Stomach smooth muscle (tissue), 2 donors: ENCODE measurements around the gene GPR78.
"Not testable (repeated sequence)": the region's sequence is repeated elsewhere in the genome, so short reads cannot be mapped to it uniquely, and the experiment has no call there.

ENCODE experiments used
- H3K27ac ChIP-seq: one replicate; pipeline ENCODE4 v1.7.0; 2013; ENCODE audit warnings: mild to moderate bottlenecking, low read length, inconsistent platforms
- H3K27me3 ChIP-seq, 2 donors: one replicate each; pipeline ENCODE4 v1.7.0; 2013; ENCODE audit warnings: low read length in 2 of 2; ENCODE audit not compliant: insufficient read depth in 2 of 2, control insufficient read depth in 1 of 2
- H3K36me3 ChIP-seq, 2 donors: one replicate each; pipeline ENCODE4 v1.7.0; 2013; ENCODE audit warnings: low read length in 2 of 2; ENCODE audit not compliant: control insufficient read depth in 2 of 2, insufficient read depth in 2 of 2
- H3K4me1 ChIP-seq: one replicate; pipeline ENCODE4 v1.7.0; 2013; ENCODE audit warnings: low read length; ENCODE audit not compliant: control insufficient read depth, insufficient read depth
- H3K4me3 ChIP-seq, 2 donors: one replicate each; pipeline ENCODE4 v1.7.0; 2013; ENCODE audit warnings: low read length in 2 of 2
- H3K9ac ChIP-seq, 2 donors: one replicate each; pipeline ENCODE4 v1.7.0; 2013; ENCODE audit warnings: low read length in 2 of 2, mild to moderate bottlenecking in 1 of 2
- H3K9me3 ChIP-seq, 2 donors: one replicate each; pipeline ENCODE4 v1.7.0; 2013; ENCODE audit warnings: low read length in 2 of 2; ENCODE audit not compliant: control insufficient read depth in 2 of 2
- donor health status: healthy.
- donor health status: Pancreatic carcinoma.

GPR78 gene

GRCh38 chr4:8568068-8568668 lies 12.0 kb upstream of the GPR78 start:
- H3K36me3 ChIP-seq: no peaks in the 10 kb centered on the region

GRCh38 chr4:8570201-8570600 lies 10.0 kb upstream of the GPR78 start:
- H3K27me3 ChIP-seq: no peaks in the 10 kb centered on the region
- no peaks in the 10 kb centered on the region for H3K9me3 ChIP-seq
- H3K9ac ChIP-seq: no peak overlapping the region
- H3K27ac ChIP-seq: no peak overlapping the region
- H3K4me3 ChIP-seq: no peak overlapping the region
- no peaks in the 10 kb centered on the region for H3K4me1 ChIP-seq
- H3K36me3 ChIP-seq: no peaks in the 10 kb centered on the region

More at GRCh38 chr4:8568068-8568668, 12.0 kb upstream of the GPR78 start:
- no peak overlapping the region for H3K27ac ChIP-seq
- no peaks in the 10 kb centered on the region for H3K4me1 ChIP-seq
- H3K9ac ChIP-seq: no peak overlapping the region
- H3K27me3 ChIP-seq: no peaks in the 10 kb centered on the region
- H3K4me3 ChIP-seq: no peak overlapping the region
- H3K9me3 ChIP-seq: no peaks in the 10 kb centered on the region

GRCh38 chr4:8571702-8572685 lies 8.2 kb upstream of the GPR78 start:
- H3K27ac ChIP-seq: no peak overlapping the region
- no peaks in the 10 kb centered on the region for H3K27me3 ChIP-seq
- no peaks in the 10 kb centered on the region for H3K4me1 ChIP-seq
- H3K4me3 ChIP-seq: no peak overlapping the region
- H3K36me3 ChIP-seq: no peaks in the 10 kb centered on the region
- H3K9me3 ChIP-seq: no peaks in the 10 kb centered on the region
- H3K9ac ChIP-seq: no peak overlapping the region

- H3K4me1 ChIP-seq: no peaks in the 10 kb centered on the region
- no peaks in the 10 kb centered on the region for H3K36me3 ChIP-seq
- no peak overlapping the region for H3K9ac ChIP-seq
- H3K9me3 ChIP-seq: no peaks in the 10 kb centered on the region
- H3K27ac ChIP-seq: no peak overlapping the region
- peaks cover 0 to 3% of the 10 kb centered on the region in 2 donors for H3K27me3 ChIP-seq
- no peak overlapping the region for H3K4me3 ChIP-seq
Measured at GRCh38 chr4:8573266-8573665, 6.9 kb upstream of the GPR78 start.

GRCh38 chr4:8574796-8575370 lies 5.3 kb upstream of the GPR78 start:
- Histone ChIP-seq H3K4me3 (no peak overlapping the region), H3K36me3 (no peaks in the 10 kb centered on the region), H3K4me1 (no peaks in the 10 kb centered on the region), H3K27me3 (peaks cover 4 to 8% of the 10 kb centered on the region in 2 donors), H3K9me3 (no peaks in the 10 kb centered on the region), H3K27ac (no peak overlapping the region), H3K9ac (no peak overlapping the region)

GRCh38 chr4:8575457-8575856 lies 4.7 kb upstream of the GPR78 start:
- Histone ChIP-seq H3K36me3 (no peaks in the 10 kb centered on the region), H3K4me1 (no peaks in the 10 kb centered on the region), H3K27ac (no peak overlapping the region), H3K9ac (no peak overlapping the region), H3K4me3 (no peak overlapping the region), H3K27me3 (peaks cover 4 to 10% of the 10 kb centered on the region in 2 donors), H3K9me3 (no peaks in the 10 kb centered on the region)

- not testable (repeated sequence) for H3K9ac ChIP-seq, H3K36me3 ChIP-seq, H3K4me1 ChIP-seq, H3K9me3 ChIP-seq, H3K4me3 ChIP-seq, H3K27ac ChIP-seq
- H3K27me3 ChIP-seq: peaks cover 13 to 20% of the 10 kb centered on the region in 2 donors
Measured at GRCh38 chr4:8576591-8576990, 3.6 kb upstream of the GPR78 start.

- H3K27me3 ChIP-seq: peaks cover 18 to 23% of the 10 kb centered on the region in 2 donors
- no peak overlapping the region for H3K4me3 ChIP-seq
- H3K9me3 ChIP-seq: no peaks in the 10 kb centered on the region
- no peaks in the 10 kb centered on the region for H3K4me1 ChIP-seq
- H3K36me3 ChIP-seq: no peaks in the 10 kb centered on the region
- H3K9ac ChIP-seq: no peak overlapping the region
- H3K27ac ChIP-seq: no peak overlapping the region
Measured at GRCh38 chr4:8577046-8577445, 3.1 kb upstream of the GPR78 start.

GRCh38 chr4:8577972-8578371 lies 2.2 kb upstream of the GPR78 start:
- Histone ChIP-seq H3K9ac (no peak overlapping the region), H3K4me1 (no peaks in the 10 kb centered on the region), H3K27me3 (peaks cover 18 to 26% of the 10 kb centered on the region in 2 donors), H3K27ac (no peak overlapping the region), H3K4me3 (no peak overlapping the region), H3K36me3 (no peaks in the 10 kb centered on the region), H3K9me3 (no peaks in the 10 kb centered on the region)

GRCh38 chr4:8578717-8579116 lies 1.5 kb upstream of the GPR78 start:
- Histone ChIP-seq H3K4me3 (no peak overlapping the region), H3K9ac (no peak overlapping the region), H3K27ac (no peak overlapping the region), H3K4me1 (no peaks in the 10 kb centered on the region), H3K9me3 (no peaks in the 10 kb centered on the region), H3K27me3 (peaks cover 18 to 26% of the 10 kb centered on the region in 2 donors), H3K36me3 (no peaks in the 10 kb centered on the region)
